Measurements from ENCODE around the gene FNBP1. TPM values are rescaled to one million over a fixed set of nuclear protein-coding genes. Genes with fewer than 3 reads are reported as not detected.

Gene FNBP1
- total RNA-seq, 1 donor, result 44.4 TPM

- DNase-seq (ENCODE audit: low read depth), result no peak
- no peak overlapping the region for H3K4me3 ChIP-seq (ENCODE audit: low read depth, low read length)
- no peak for TF ChIP-seq CTCF (IDR thresholded peaks at IDR 0.05; ENCODE audit: insufficient read depth, low read length)
Observed at GRCh38 chr9:129845373-129845772, 197.6 kb downstream of the FNBP1 start.

- no peak for DNase-seq (ENCODE audit: low read depth)
- no peak overlapping the region for H3K4me3 ChIP-seq (ENCODE audit: low read depth, low read length)
- TF ChIP-seq CTCF (IDR thresholded peaks at IDR 0.05; ENCODE audit: insufficient read depth, low read length), result no peak
Observed at GRCh38 chr9:129841071-129841470, 201.9 kb downstream of the FNBP1 start.

GRCh38 chr9:129840034-129840433, 203.0 kb downstream of the FNBP1 start:
- H3K4me3 ChIP-seq (ENCODE audit: low read depth, low read length), result no peak overlapping the region
- TF ChIP-seq CTCF (IDR thresholded peaks at IDR 0.05; ENCODE audit: insufficient read depth, low read length), result no peak
- no peak for DNase-seq (ENCODE audit: low read depth)

- TF ChIP-seq CTCF (IDR thresholded peaks at IDR 0.05; ENCODE audit: insufficient read depth, low read length), result no peak
- no peak overlapping the region for H3K4me3 ChIP-seq (ENCODE audit: low read depth, low read length)
- no peak for DNase-seq (ENCODE audit: low read depth)
Observed at GRCh38 chr9:129839324-129840023, 203.5 kb downstream of the FNBP1 start.

- H3K4me3 ChIP-seq (ENCODE audit: low read depth, low read length), result no peak overlapping the region
- TF ChIP-seq CTCF (IDR thresholded peaks at IDR 0.05; ENCODE audit: insufficient read depth, low read length), result no peak
- peak; percentile 56 for DNase-seq (ENCODE audit: low read depth)
Observed at GRCh38 chr9:129838707-129839259, 204.2 kb downstream of the FNBP1 start.

Small RNA genes lying within 50 kb of the gene (small RNA-seq; reads per million reads assigned to genes)
- gene MIR6855, result 1.3 reads per million, percentile 50 among the genes with 10 or more reads in this experiment

Other genes with a start within 250 kb of the FNBP1 start
- 24.9 and 36.2 TPM in 2 replicates for gene TOR1B, start 240.0 kb downstream of the FNBP1 start, total RNA-seq (ENCODE audit: low replicate concordance)
- 23.0 and 48.9 TPM in 2 replicates for gene TOR1A, start 219.1 kb downstream of the FNBP1 start, total RNA-seq (ENCODE audit: low replicate concordance)
- gene C9orf78, start 207.9 kb downstream of the FNBP1 start, total RNA-seq (ENCODE audit: low replicate concordance), result 37.3 and 107 TPM in 2 replicates
- gene USP20, start 207.7 kb downstream of the FNBP1 start, total RNA-seq (ENCODE audit: low replicate concordance), result 7.5 and 11.4 TPM in 2 replicates
- gene GPR107, start 10.7 kb upstream of the FNBP1 start, total RNA-seq (ENCODE audit: low replicate concordance), result 11.5 and 30.9 TPM in 2 replicates
- 10.7 and 39.2 TPM in 2 replicates for gene NCS1, start 129.2 kb upstream of the FNBP1 start, total RNA-seq (ENCODE audit: low replicate concordance)
- gene HMCN2, start 222.6 kb upstream of the FNBP1 start, total RNA-seq (ENCODE audit: low replicate concordance), result not detected in 2 replicates